Inflammatory macrophage (primary cell): ENCODE measurements around the gene PPP1R12B.
"Not testable (repeated sequence)": the region's sequence is repeated elsewhere in the genome, so short reads cannot be mapped to it uniquely, and the experiment has no call there.

Source experiments
- DNase-seq, 2 donors: peaks; one replicate each; pipeline ENCODE4 v3.0.0-alpha.2; 2020 to 2022

The PPP1R12B gene

DNA sequence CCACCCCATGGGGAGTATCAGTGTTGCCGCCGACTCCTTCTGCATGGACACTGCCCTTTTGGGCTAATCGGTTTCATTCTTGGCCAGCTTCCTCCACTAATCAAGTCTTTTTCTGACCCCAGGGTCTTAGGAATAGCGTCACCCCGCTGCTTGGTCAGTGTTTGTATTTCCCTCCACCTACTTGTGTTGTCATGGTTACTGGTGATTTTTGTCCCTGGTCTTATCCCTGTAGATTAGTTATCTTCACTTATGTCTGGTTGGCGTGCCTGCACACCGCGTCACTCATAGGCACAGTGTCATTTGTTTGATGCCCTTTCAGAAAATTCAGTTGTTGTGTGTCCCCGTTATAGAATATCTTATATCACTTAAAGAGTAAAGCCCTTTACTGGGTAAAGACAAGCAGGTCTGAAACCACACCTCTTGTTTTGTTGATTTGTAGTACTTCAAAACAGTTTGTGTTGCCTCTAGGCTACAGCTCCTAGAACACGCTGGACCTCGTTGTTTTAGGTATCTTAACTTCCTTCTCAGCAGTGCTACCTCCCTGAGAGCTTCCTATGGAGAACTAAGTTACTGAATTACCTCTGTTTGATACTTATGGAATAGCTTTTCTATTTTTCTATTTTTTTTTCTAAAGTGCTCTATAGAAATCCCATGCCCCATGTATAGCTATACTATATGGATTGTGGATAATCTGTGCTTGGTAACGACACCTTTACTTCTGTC, 868 bp downstream of the PPP1R12B start:
- DNase-seq: peak; percentile 34 to 52

DNA sequence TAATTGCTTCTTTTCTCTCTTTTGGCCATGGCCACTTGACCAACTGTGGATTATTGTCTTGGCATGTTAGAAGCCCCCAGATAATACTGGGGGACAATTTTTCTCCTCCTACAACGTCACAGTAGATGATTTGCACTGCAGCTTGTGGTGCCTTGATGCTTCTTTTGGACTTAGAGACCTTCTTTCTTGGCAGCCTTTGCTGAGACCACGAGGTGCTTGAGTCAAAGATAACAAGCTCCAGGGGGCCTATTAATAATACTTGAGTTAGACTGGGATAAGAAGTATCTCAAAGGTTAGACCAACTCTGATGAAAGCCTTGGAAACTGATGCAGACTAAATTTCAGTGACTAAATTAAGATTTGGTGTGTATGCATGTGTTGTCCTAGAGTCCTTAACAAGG, 3.2 kb downstream of the PPP1R12B start:
- no peak for DNase-seq

GRCh38 chr1:202352583-202353197, 4.2 kb downstream of the PPP1R12B start:
- DNase-seq: not testable (repeated sequence)

DNA sequence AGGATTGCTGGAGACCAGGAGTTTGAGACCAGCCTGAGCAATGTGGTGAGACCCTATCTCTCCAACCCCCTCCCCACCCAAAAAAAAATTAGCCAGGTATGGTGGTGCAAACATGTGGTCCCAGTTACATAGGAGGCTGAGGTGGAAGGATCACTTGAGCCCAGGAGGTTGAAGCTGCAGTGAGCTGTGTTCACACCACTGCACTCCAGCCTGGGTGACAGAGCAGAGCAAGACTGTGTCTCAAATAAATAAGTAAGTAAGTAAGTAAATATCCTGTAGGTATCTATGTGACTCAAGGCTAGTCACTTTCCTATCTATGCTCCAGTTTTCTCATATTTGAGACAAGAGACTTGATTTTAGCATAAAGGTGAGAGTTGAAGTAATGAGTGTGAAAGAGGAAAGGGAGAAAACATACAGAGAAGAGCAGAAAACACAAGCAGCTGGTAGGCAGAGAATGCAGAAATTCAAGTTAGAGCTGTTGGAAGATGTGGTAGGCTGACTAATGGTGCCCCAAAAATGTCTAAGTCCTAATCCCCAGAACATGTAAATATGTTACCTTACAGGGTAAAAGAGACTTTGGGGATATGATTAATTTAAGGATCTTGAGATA, 7.5 kb downstream of the PPP1R12B start:
- DNase-seq: no peak

DNA sequence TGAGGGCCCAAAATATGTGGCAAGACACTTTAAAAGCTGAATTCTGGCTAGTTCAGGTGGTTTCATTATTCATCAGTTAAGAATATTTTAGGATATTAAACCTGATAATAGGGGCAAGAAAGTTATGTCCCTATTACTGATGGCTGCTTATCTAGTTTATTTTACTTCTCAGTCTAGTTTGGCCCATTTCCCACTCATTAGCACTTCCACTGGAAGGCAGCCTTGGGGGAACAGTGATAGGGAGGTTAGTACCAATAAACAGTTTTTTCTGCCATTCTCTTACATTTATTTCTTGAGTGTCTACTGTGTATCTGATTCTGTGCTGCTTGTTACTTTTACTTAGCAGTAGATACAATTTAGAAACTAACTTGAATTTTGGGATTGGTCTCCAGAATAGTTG, 9.0 kb downstream of the PPP1R12B start:
- no peak for DNase-seq

DNA sequence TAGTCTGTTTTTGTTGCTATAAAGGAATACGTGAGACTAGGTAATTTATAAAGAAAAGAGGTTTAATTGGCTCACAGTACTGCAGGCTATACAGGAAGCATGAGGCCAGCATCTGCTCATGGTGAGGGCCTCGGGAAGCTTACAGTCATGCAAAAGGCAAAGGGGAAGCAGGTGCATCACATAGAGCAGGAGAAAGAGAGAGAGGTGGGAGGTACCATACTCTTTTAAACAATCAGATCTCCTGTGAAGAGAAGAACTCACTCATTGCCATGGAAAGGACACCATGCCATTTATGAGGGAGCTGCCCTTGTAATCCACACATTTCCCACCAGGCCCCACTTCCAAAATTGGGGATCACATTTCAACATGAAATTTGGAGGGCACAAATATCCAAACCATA, 12.7 kb downstream of the PPP1R12B start:
- DNase-seq: no peak

DNA sequence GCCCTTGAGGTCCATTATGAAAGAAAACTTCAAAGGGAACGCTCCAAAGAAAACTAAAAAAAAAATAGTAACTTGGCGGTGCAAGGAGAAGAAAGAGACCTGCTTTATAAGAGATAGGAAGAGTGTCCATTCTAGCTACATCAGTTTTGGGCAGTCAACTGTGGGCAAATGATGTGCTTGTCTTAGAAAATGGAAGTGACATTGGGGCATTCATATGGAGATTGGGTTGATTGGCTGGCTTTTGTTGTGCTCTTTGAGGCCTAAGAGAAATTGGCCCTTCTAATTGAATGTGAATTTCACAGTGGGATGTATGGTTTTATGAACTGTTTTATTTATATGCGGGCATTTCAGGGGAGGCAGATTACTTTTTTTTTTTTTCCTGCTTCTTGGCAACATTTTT, 13.2 kb downstream of the PPP1R12B start:
- DNase-seq: no peak

DNA sequence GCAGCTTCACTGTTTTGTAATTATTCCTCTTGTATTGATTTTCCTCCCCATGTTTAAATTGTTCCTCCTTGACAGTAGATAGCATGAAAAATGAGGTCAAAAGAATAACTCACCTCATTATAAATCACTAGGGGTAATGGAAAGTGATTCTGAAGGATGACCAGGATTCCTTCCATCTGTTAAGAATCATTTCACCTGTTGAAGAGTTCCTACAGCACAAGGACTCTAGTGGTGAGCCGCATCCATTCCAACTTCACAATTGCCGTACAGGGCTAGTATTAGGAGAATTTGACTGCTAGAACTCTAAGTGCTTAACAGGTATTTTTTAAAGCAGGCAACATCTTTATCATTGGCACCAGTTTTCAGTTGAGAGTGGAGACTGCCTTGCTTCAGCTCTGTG, 13.7 kb downstream of the PPP1R12B start:
- no peak for DNase-seq

GRCh38 chr1:202365092-202365815, 16.8 kb downstream of the PPP1R12B start:
- DNase-seq: no peak

- DNase-seq: no peak
These were observed 18.8 kb downstream of the PPP1R12B start for GRCh38 chr1:202367271-202367670.

GRCh38 chr1:202370906-202371305, 22.4 kb downstream of the PPP1R12B start:
- DNase-seq: not testable (repeated sequence)

DNA sequence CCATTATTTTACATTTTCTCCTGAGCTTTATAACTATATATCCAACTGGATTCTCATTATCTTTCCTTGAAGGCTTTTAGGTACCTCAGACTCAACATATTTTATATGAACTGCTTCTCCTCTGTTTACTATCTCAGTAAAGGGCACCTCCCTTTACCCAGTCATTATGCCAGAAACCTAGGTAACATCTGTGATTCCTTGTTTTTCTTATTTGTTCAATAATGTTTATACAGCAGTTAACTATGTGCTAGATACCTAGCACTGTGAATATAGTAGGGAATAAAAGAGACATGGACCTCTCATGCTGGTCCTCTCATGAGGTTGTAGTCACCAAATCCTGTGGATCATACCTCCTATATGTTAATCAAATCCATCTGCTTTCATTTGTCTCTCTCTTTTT, 25.6 kb downstream of the PPP1R12B start:
- DNase-seq: no peak

DNA sequence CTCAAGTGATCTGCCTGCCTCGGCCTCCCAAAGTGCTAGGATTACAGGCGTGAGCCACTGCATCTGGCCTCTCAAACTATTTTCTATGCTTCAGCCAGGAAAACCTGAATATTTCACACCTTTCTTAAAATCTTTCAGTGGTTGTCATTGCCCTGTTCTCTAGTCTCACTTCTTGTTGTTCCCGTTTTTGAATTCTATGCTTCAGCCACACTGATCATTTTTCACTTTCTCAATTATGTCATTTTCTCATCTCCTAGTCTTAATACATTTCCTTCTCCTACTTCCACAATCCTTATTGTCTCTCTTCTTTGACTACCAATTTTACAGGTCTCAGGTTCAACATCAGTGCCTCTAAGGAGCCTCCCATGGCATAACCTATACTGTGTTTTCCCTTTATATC, 26.7 kb downstream of the PPP1R12B start:
- DNase-seq: peak in 1 of 2 donors; percentile 12

GRCh38 chr1:202376247-202376646, 27.7 kb downstream of the PPP1R12B start:
- DNase-seq: peak in 1 of 2 donors; percentile 16

GRCh38 chr1:202379884-202380529, 31.5 kb downstream of the PPP1R12B start:
- DNase-seq: not testable (repeated sequence)

GRCh38 chr1:202380535-202380934, 32.0 kb downstream of the PPP1R12B start:
- not testable (repeated sequence) for DNase-seq

GRCh38 chr1:202381867-202382266, 33.4 kb downstream of the PPP1R12B start:
- DNase-seq: not testable (repeated sequence)

- peak; percentile 19 to 24 for DNase-seq
These were observed 47.3 kb downstream of the PPP1R12B start for GRCh38 chr1:202395831-202396230.

- DNase-seq: no peak
These were observed 48.8 kb downstream of the PPP1R12B start for GRCh38 chr1:202397256-202397655.

DNA sequence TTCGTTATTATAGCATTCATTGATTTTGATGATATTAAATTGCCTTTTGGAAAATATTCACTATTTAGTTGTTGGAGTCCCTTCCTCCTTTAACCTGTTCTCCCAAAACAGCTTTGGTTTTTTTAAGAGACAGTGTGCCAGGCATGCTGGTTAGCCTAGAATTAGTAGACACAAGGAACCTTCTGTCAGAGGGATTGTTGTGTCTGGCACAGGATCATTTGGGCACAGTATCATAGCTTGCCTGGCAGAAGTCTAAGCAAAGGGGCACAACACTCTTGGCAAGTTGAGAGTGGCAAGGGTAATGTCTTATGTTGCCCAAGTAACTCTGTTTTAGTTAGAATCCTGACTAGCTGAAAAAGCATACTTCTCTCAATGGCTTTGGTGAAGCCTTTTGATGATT, 49.9 kb downstream of the PPP1R12B start:
- DNase-seq: not testable (repeated sequence)

- DNase-seq: not testable (repeated sequence)
These were observed 53.3 kb downstream of the PPP1R12B start for GRCh38 chr1:202401771-202402170.

DNA sequence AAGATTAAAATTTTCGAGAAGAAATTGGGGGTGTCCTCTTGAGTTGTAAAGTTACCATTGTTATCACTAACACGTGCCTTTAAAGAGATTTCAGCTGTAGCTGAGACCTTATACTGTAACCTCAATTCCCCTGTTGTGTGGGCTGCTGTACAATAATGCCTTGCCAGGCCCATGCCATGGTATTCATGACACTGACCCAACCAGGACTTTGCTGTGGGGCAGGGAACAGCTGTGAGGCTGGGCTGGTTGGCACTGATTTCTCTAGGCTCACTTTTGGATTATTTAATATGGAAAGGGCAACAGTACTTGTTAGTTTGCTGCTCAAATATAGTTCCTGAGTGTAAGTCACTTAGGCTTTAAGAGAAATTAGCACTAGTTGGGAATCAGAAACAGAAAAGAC, 54.9 kb downstream of the PPP1R12B start:
- not testable (repeated sequence) for DNase-seq

GRCh38 chr1:202405928-202406327, 57.4 kb downstream of the PPP1R12B start:
- no peak for DNase-seq
